ENCODE data around the gene EPC2.

DNA sequence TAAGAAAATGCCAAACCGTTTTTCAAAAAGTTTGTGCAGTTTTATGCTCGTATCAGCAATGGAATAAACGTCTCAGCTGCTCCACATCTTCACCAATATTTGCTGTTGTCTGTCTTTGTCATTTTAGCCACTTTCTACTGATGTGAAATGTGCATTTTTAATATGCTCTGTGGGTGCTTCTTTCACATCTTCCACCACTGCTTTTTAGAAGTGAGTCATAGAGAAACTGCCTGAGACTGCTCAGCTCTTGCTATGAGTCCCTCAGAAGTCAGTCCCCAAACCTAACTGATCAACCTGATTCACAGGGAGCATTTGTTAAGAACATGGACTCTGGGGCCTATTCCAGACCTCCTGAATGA is 41.0 kb upstream of the EPC2 start:
- TF ChIP-seq YY1 (IDR thresholded peaks at IDR 0.05; ENCODE audit: insufficient read depth, insufficient read length): no peak
- TF ChIP-seq ZNF274 (IDR thresholded peaks at IDR 0.05; ENCODE audit: low read depth, low read length): no peak
- no peak for TF ChIP-seq SUZ12 (IDR thresholded peaks at IDR 0.05; ENCODE audit: extremely low read depth, insufficient read depth, insufficient read length)
